Urothelium cell line (cell line): Measurements from ENCODE around the gene BRSK2.

Experiments used
- DNase-seq: peaks from one replicate; pipeline ENCODE4 v3.0.0; 2011; ENCODE audit warnings: low spot score, mixed read lengths
- FAIRE-seq: peaks from 2 replicates; lab custom pipeline; 2011; peaks lifted over from hg19 to GRCh38; lab: Jason Lieb, UNC

BRSK2 gene

GRCh38 chr11:1373536-1374214 is 16.1 kb upstream of the BRSK2 start:
- DNase-seq (peak; percentile 9), FAIRE-seq (no peak)

- FAIRE-seq: no peak
- DNase-seq: no peak
Measured at GRCh38 chr11:1375161-1375954, 14.4 kb upstream of the BRSK2 start.

GRCh38 chr11:1375955-1376258 is 13.8 kb upstream of the BRSK2 start:
- DNase-seq (no peak), FAIRE-seq (no peak)

- FAIRE-seq (no peak), DNase-seq (no peak)
Measured at GRCh38 chr11:1377231-1377780, 12.4 kb upstream of the BRSK2 start.

- FAIRE-seq (no peak), DNase-seq (no peak)
Measured at GRCh38 chr11:1381793-1382425, 7.8 kb upstream of the BRSK2 start.

- FAIRE-seq (no peak), DNase-seq (no peak)
Measured at GRCh38 chr11:1382429-1382828, 7.3 kb upstream of the BRSK2 start.

GRCh38 chr11:1382831-1383607 is 6.7 kb upstream of the BRSK2 start:
- peak; percentile 66 for DNase-seq
- FAIRE-seq: no peak

GRCh38 chr11:1384199-1384970 is 5.3 kb upstream of the BRSK2 start:
- DNase-seq: no peak
- FAIRE-seq: no peak

GRCh38 chr11:1387521-1387920 is 2.2 kb upstream of the BRSK2 start:
- no peak for FAIRE-seq

GRCh38 chr11:1387961-1388762 is 1.6 kb upstream of the BRSK2 start:
- FAIRE-seq: no peak
- no peak for DNase-seq

More at GRCh38 chr11:1387521-1387920, 2.2 kb upstream of the BRSK2 start:
- DNase-seq: no peak

GRCh38 chr11:1388763-1389102 is 1.0 kb upstream of the BRSK2 start:
- DNase-seq: no peak

GRCh38 chr11:1389103-1389931 is 417 bp upstream of the BRSK2 start:
- peak; percentile 69 for FAIRE-seq
- DNase-seq: peak; percentile 80

More at GRCh38 chr11:1388763-1389102, 1.0 kb upstream of the BRSK2 start:
- no peak for FAIRE-seq

- no peak for DNase-seq
- FAIRE-seq: no peak
Measured at GRCh38 chr11:1390569-1391164, 933 bp downstream of the BRSK2 start.

- DNase-seq: no peak
- FAIRE-seq: no peak
Measured at GRCh38 chr11:1391165-1392075, 1.7 kb downstream of the BRSK2 start.

GRCh38 chr11:1392111-1392510 is 2.4 kb downstream of the BRSK2 start:
- FAIRE-seq (no peak), DNase-seq (no peak)

GRCh38 chr11:1392561-1392960 is 2.8 kb downstream of the BRSK2 start:
- no peak for DNase-seq
- FAIRE-seq: no peak

- FAIRE-seq (no peak), DNase-seq (no peak)
Measured at GRCh38 chr11:1393038-1393710, 3.4 kb downstream of the BRSK2 start.
